PC-3 (cell line): ENCODE measurements around the gene CHTF8. TPM values are rescaled to one million over a fixed set of nuclear protein-coding genes. Genes with fewer than 3 reads are reported as not detected.

Experiments used
- ATAC-seq: fragments of 200-7000 bp; cut with Tn5 transposase; 2 replicates; pipeline ENCODE4 v1.9.1; 2020; ENCODE audit warnings: mild to moderate bottlenecking, moderate library complexity
- BruUV-seq: library from RNA; stranded (reverse); fragments of 400-500 nt; replicated peaks from 2 replicates; lab custom pipeline; 2021; lab: Mats Ljungman, UMichigan
- CTCF ChIA-PET: fragments of 300-600 bp; sonication (Branson Sonifier 250); formaldehyde crosslinking; loops from one replicate; lab custom pipeline; 2022; ENCODE audit warnings: antibody characterized with exemption; lab: Charles Lee
- POLR2A ChIA-PET: fragments of 300-600 bp; sonication (Branson Sonifier 250); formaldehyde crosslinking; loops from one replicate; lab custom pipeline; 2022; ENCODE audit warnings: antibody characterized with exemption; ENCODE audit not compliant: unreplicated experiment; lab: Charles Lee
- DNase-seq: peaks from one replicate; pipeline ENCODE4 v3.0.0-alpha.2; 2015
- H2AFZ ChIP-seq: fragments of 300-600 bp; sonication (generic); 2 replicates; pipeline ENCODE4 v1.6.0; 2016; ENCODE audit warnings: antibody characterized with exemption, low read length
- H3F3A ChIP-seq: fragments of 300-600 bp; sonication (generic); one replicate; pipeline ENCODE4 v1.6.0; 2017; ENCODE audit warnings: antibody characterized with exemption, low read length, control low read depth, mild to moderate bottlenecking; ENCODE audit not compliant: unreplicated experiment
- H3K27ac ChIP-seq: fragments of 300-600 bp; sonication (generic); 2 replicates; pipeline ENCODE4 v1.5.1; 2016; ENCODE audit warnings: mild to moderate bottlenecking, low read length
- H3K27me3 ChIP-seq: fragments of 300-600 bp; sonication (generic); 2 replicates; pipeline ENCODE4 v1.6.1; 2016; ENCODE audit warnings: low read length, mixed read lengths
- H3K36me3 ChIP-seq: fragments of 300-600 bp; sonication (generic); 2 replicates; pipeline ENCODE4 v1.6.1; 2016; ENCODE audit warnings: low read depth, mixed run types, low read length, mixed read lengths
- H3K4me1 ChIP-seq: fragments of 300-600 bp; sonication (generic); 2 replicates; pipeline ENCODE4 v1.5.1; 2016; ENCODE audit warnings: low read length; ENCODE audit not compliant: insufficient read depth
- H3K4me2 ChIP-seq: fragments of 300-600 bp; sonication (generic); 2 replicates; pipeline ENCODE4 v1.6.0; 2016; ENCODE audit warnings: low read length
- H3K4me3 ChIP-seq: fragments of 300-600 bp; sonication (generic); 2 replicates; pipeline ENCODE4 v1.5.1; 2016; ENCODE audit warnings: mild to moderate bottlenecking, low read length, mixed read lengths
- H3K79me2 ChIP-seq: fragments of 300-600 bp; sonication (generic); 2 replicates; pipeline ENCODE4 v1.6.1; 2017; ENCODE audit warnings: low read length, mixed read lengths
- H3K9ac ChIP-seq: fragments of 300-600 bp; sonication (generic); 2 replicates; pipeline ENCODE4 v1.6.0; 2016; ENCODE audit warnings: mild to moderate bottlenecking, low read length
- H3K9me2 ChIP-seq: fragments of 300-600 bp; sonication (generic); replicated peaks from 2 replicates; pipeline ENCODE4 v1.6.1; 2016; ENCODE audit warnings: mixed run types, low read length, mixed read lengths
- H3K9me3 ChIP-seq: fragments of 300-600 bp; sonication (generic); 2 replicates; pipeline ENCODE4 v1.6.1; 2016; ENCODE audit warnings: low read length, mixed read lengths
- H4K20me1 ChIP-seq: fragments of 300-600 bp; sonication (generic); 2 replicates; pipeline ENCODE4 v1.6.1; 2016; ENCODE audit warnings: low read length, mixed read lengths
- CTCF ChIP-seq: fragments of 300-600 bp; sonication (generic); conservative IDR thresholded peaks from 2 replicates; pipeline ENCODE4 v1.5.1; 2017; ENCODE audit warnings: antibody characterized with exemption, low read depth, mild to moderate bottlenecking, low read length
- EZH2 ChIP-seq: fragments of 300-600 bp; sonication (generic); IDR thresholded peaks from one replicate; pipeline ENCODE4 v1.6.1; 2017; ENCODE audit warnings: antibody characterized with exemption, mild to moderate bottlenecking, low read length; ENCODE audit not compliant: unreplicated experiment
- EZH2phosphoT487 ChIP-seq: fragments of 300-600 bp; sonication (generic); IDR thresholded peaks from 2 replicates; pipeline ENCODE4 v1.6.1; 2018; ENCODE audit warnings: mild to moderate bottlenecking, antibody characterized with exemption, low read length, borderline replicate concordance
- intact Hi-C: fragments of 100-400 bp; cut with micrococcal nuclease; formaldehyde crosslinking; loops from 2 replicates; pipeline ENCODE4 v1.9.0; 2023
- total RNA-seq: library from RNA; depleted of rRNA; stranded (reverse); fragments of >200 nt; gene quantifications from 2 replicates; pipeline ENCODE4 v1.2.3, GENCODE V29; 2014

CHTF8 gene
- total RNA-seq, 1 experiment from 2014 or later: 45.9 TPM

- H3K9me2 ChIP-seq: no peaks in the 10 kb centered on the region
- H3K36me3 ChIP-seq: no peaks in the 10 kb centered on the region
- intact Hi-C loops: no loop called here
- H3K27me3 ChIP-seq: no peaks in the 10 kb centered on the region
- no peak overlapping the region for H3K4me2 ChIP-seq
- H2AFZ ChIP-seq: no peak overlapping the region
- no peak overlapping the region for H3K4me3 ChIP-seq
- TF ChIP-seq EZH2: no peak
- TF ChIP-seq CTCF: no peak
- TF ChIP-seq EZH2phosphoT487: no peak
- H3K79me2 ChIP-seq: no peaks in the 10 kb centered on the region
- H3K9me3 ChIP-seq: no peaks in the 10 kb centered on the region
- H3F3A ChIP-seq: no peaks in the 10 kb centered on the region
- H3K4me1 ChIP-seq: no peaks in the 10 kb centered on the region
- no peak overlapping the region for H3K9ac ChIP-seq
- DNase-seq (no peak), ATAC-seq (no peak)
- no peak overlapping the region for H3K27ac ChIP-seq
- no peaks in the 10 kb centered on the region for H4K20me1 ChIP-seq
- BruUV-seq: no TSS peak
- CTCF ChIA-PET: no interaction called here
- POLR2A ChIA-PET: no interaction called here
These were observed 38.4 kb downstream of the CHTF8 start for GRCh38 chr16:69093974-69094373.

DNA sequence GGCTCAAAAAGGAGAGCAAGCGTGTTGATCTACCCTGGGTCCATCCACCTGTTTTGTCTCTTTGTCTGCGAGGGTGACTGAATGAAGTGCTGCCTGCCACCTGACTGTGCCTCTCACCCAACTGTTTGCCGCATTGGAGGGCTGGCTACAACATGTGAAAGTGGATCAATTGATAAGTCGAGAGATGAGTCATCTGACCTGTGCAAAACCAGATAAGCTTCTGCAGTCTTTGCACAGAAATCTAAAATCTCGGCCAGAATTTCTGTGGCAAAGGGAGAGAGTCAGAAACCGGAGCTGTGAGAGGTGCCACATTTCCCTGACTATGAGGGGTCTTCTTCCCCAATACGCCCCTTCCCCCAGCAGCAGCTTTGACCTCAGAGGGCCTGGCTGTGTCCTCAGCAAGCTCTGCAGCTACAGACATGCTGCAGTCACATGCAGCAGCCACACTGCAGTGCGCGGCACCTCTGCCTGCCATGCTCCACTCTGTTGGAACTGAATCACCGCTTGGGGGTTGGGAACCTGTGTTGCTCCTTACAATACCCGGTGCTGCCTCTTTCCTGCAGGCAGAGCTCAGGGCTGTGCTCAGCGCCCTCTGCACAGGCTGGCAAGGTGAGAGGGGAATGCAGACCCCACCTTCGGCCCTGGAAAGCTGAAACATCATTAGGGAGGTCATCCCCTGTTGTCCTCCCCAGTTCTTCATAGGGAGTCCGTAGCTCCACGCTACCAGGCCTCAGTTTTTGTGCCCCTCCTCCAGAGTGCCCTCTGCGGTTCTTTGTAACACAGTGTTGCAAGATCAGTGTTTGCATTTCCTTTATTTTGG, 43.1 kb downstream of the CHTF8 start:
- Histone ChIP-seq H2AFZ (no peak overlapping the region), H3K9me3 (no peaks in the 10 kb centered on the region), H3K9ac (no peak overlapping the region), H3K27me3 (no peaks in the 10 kb centered on the region), H4K20me1 (no peaks in the 10 kb centered on the region), H3F3A (no peaks in the 10 kb centered on the region), H3K4me1 (no peaks in the 10 kb centered on the region), H3K79me2 (no peaks in the 10 kb centered on the region), H3K36me3 (no peaks in the 10 kb centered on the region), H3K4me3 (no peak overlapping the region), H3K4me2 (no peak overlapping the region), H3K27ac (no peak overlapping the region), H3K9me2 (no peaks in the 10 kb centered on the region)
- intact Hi-C loops: no loop called here
- DNase-seq (no peak), ATAC-seq (no peak)
- no TSS peak for BruUV-seq
- ChIA-PET POLR2A (interaction anchor here (0.5 kb wide), 1 partner anchor 353 kb away, joined by 5 read pairs; the partner anchor contains the start of gene CDH1), CTCF (no interaction called here)
- TF ChIP-seq CTCF (no peak), EZH2phosphoT487 (no peak), EZH2 (no peak)

DNA sequence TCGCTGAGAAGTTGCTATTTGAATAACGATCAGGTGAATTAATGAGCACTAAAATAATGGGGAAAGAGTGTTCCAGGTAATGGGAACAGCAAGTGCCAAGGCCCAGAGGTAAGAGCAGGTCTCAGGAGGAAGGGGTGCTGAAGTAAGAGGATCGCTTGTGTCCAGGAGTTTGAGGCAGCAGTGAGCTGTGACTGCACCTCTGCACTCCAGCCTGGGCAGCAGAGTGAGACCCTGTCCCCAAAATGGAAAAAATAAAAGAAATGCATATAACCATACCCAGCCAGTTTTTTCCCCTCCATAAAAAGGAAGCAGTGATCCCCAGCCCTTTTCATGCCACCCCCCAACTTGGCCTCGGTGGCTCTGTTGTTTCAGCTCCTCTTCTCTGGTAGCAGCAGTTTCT, 43.7 kb downstream of the CHTF8 start:
- H3K9ac ChIP-seq: no peak overlapping the region
- H2AFZ ChIP-seq: no peak overlapping the region
- no peaks in the 10 kb centered on the region for H3K4me1 ChIP-seq
- no peaks in the 10 kb centered on the region for H3K9me3 ChIP-seq
- no peaks in the 10 kb centered on the region for H3K9me2 ChIP-seq
- BruUV-seq: no TSS peak
- no peaks in the 10 kb centered on the region for H3F3A ChIP-seq
- H3K27ac ChIP-seq: no peak overlapping the region
- H4K20me1 ChIP-seq: no peaks in the 10 kb centered on the region
- no peak for TF ChIP-seq CTCF
- no peak for TF ChIP-seq EZH2phosphoT487
- no peak for TF ChIP-seq EZH2
- no peak overlapping the region for H3K4me2 ChIP-seq
- H3K27me3 ChIP-seq: no peaks in the 10 kb centered on the region
- DNase-seq: no peak
- intact Hi-C loops: no loop called here
- H3K79me2 ChIP-seq: no peaks in the 10 kb centered on the region
- no peak for ATAC-seq
- no peaks in the 10 kb centered on the region for H3K36me3 ChIP-seq
- CTCF ChIA-PET: no interaction called here
- POLR2A ChIA-PET: no interaction called here
- H3K4me3 ChIP-seq: no peak overlapping the region
